Measurements from ENCODE around the gene TMEM263. TPM values are rescaled to one million over a fixed set of nuclear protein-coding genes. Genes with fewer than 3 reads are reported as not detected.
A peak's percentile ranks its signal among the peaks of the same experiment; 100 is the strongest.
"Not testable (repeated sequence)": the region's sequence is repeated elsewhere in the genome, so short reads cannot be mapped to it uniquely, and the experiment has no call there.

Gene TMEM263
- total and polyA plus RNA-seq, 8 donors = 12.9 to 108 (median 29.9) TPM

- TF ChIP-seq CTCF (IDR thresholded peaks at IDR 0.05) (no peak), POLR2AphosphoS5 (IDR thresholded peaks at IDR 0.05) (peak in 1 of 3 donors; percentile 12)
- Histone ChIP-seq H3K27me3 (no peaks in the 10 kb centered on the region), H3K27ac (peak overlapping the region; percentile 43 to 97 (median 95)), H3K4me3 (peak overlapping the region in 1 of 4 donors; percentile 67), H3K9me3 (no peaks in the 10 kb centered on the region), H3K36me3 (peaks cover 0 to 17% (median 11%) of the 10 kb centered on the region in 4 donors), H3K4me1 (peaks cover 27 to 57% (median 44%) of the 10 kb centered on the region in 4 donors)
- WGBS, 5 donors = 38 to 57% (median 44%) methylated on average over 6 of the region's 6 CpGs
- DNase-seq = peak; percentile 44 to 60
- intact Hi-C loops (cut with DNase I; ENCODE audit: low total_unique reads) = no loop called here
Observed at GRCh38 chr12:106987846-106988245, 32.1 kb downstream of the TMEM263 start.

DNA sequence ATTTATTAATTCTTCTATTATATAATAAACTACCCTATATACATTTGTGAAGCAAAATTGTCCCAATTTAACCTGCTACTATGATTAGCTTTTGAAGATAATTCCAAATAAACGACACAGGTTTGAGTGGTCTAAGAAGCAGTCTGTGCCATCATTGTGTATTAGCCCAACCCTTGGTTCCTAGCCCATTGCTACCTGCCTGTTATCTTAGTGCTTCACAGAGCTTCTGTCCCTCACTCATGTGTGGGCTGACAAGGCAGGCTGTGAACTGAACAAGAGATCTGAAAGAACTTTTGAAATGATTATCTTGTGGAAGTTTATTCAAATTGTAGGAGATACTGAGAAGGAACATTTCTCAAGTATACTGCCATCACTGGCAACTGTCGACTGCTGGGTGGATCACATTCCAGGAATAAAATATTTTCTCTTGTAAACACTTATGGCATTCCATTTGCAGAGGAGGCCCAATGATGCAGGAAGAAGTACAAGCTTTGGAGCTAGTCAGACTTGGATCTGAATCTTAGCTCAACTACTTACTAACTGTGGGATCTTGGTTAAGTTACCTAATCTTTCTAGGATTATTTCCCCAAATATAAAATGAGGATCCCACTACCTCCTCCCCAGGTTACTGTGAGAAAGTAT lies 39.0 kb downstream of the TMEM263 start:
- 55 to 63% (median 59%) methylated on average over 2 of the region's 2 CpGs for WGBS, 5 donors

DNA sequence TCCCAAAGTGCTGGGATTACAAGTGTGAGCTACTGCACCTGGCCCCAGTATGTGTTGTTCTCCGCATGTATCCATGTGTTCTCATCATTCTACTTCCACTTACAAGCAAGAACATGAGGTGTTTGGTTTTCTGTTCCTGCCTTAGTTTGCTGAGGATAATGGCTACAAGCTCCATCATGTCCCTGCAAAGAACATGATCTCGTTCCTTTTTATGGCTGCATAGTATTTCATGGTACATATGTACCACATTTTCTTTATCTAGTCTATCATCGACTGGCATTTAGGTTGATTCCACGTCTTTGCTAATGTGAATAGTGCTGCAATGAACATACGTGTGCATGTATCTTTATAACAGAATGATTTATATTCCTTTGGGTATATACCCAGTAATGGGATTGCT lies 40.4 kb downstream of the TMEM263 start:
- H3K36me3 ChIP-seq = peaks cover 7 to 52% (median 47%) of the 10 kb centered on the region in 4 donors
- intact Hi-C loops (cut with DNase I; ENCODE audit: low total_unique reads); H3K9me3 ChIP-seq; H3K27ac ChIP-seq; DNase-seq; H3K27me3 ChIP-seq; H3K4me1 ChIP-seq; H3K4me3 ChIP-seq: not testable (repeated sequence)
- WGBS, 5 donors = 95 to 98% (median 97%) methylated on average over 5 of the region's 5 CpGs

More for the DNA sequence above, 39.0 kb downstream of the TMEM263 start:
- DNase-seq = no peak
- intact Hi-C loops (cut with DNase I; ENCODE audit: low total_unique reads) = no loop called here
- Histone ChIP-seq H3K4me3 (no peak overlapping the region), H3K36me3 (peaks cover 7 to 40% (median 36%) of the 10 kb centered on the region in 4 donors), H3K27ac (no peak overlapping the region), H3K9me3 (no peaks in the 10 kb centered on the region), H3K27me3 (no peaks in the 10 kb centered on the region), H3K4me1 (peaks cover 0 to 11% (median 0%) of the 10 kb centered on the region in 4 donors)
- TF ChIP-seq CTCF (IDR thresholded peaks at IDR 0.05) = no peak
- TF ChIP-seq EP300 (IDR thresholded peaks at IDR 0.05) = no peak
- no peak for TF ChIP-seq POLR2AphosphoS5 (IDR thresholded peaks at IDR 0.05)
- no peak for TF ChIP-seq POLR2A (IDR thresholded peaks at IDR 0.05)

DNA sequence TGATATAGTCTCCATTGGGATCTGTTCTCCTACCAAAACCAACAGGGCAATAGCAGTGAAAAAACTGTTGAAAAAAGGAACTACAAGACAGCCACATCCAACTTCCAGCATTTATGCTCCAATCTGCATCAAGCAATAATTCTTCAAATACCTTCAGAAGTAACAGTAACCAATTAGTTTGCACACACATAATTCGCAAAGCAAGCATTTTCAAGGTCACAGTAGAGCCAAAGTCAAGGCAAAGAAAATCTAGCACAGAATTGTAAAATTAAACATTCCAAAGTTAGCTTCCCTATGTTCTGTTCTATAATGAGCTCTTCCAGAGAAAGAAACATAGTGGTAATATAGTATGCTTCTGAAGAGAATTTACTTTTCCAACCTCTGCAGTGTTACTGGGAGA lies 42.2 kb downstream of the TMEM263 start:
- TF ChIP-seq CTCF (IDR thresholded peaks at IDR 0.05) (no peak), POLR2AphosphoS5 (IDR thresholded peaks at IDR 0.05) (no peak), EP300 (IDR thresholded peaks at IDR 0.05) (no peak), POLR2A (IDR thresholded peaks at IDR 0.05) (no peak)
- Histone ChIP-seq H3K4me1 (peaks cover 0 to 8% (median 0%) of the 10 kb centered on the region in 4 donors), H3K27me3 (no peaks in the 10 kb centered on the region), H3K36me3 (peaks cover 7 to 58% (median 52%) of the 10 kb centered on the region in 4 donors), H3K9me3 (no peaks in the 10 kb centered on the region), H3K4me3 (no peak overlapping the region), H3K27ac (no peak overlapping the region)
- intact Hi-C loops (cut with DNase I; ENCODE audit: low total_unique reads) = no loop called here
- DNase-seq = no peak
- WGBS, 5 donors = 91 to 98% (median 93%) methylated on average over 1 of the region's 1 CpG

- no peaks in the 10 kb centered on the region for H3K27me3 ChIP-seq
- peaks cover 7 to 58% (median 52%) of the 10 kb centered on the region in 4 donors for H3K36me3 ChIP-seq
- TF ChIP-seq POLR2AphosphoS5 (IDR thresholded peaks at IDR 0.05) (no peak), CTCF (IDR thresholded peaks at IDR 0.05) (no peak), EP300 (IDR thresholded peaks at IDR 0.05) (no peak), POLR2A (IDR thresholded peaks at IDR 0.05) (no peak)
- H3K9me3 ChIP-seq = no peaks in the 10 kb centered on the region
- H3K4me1 ChIP-seq = peaks cover 0 to 7% (median 0%) of the 10 kb centered on the region in 4 donors
- H3K4me3 ChIP-seq = no peak overlapping the region
- no peak overlapping the region for H3K27ac ChIP-seq
- intact Hi-C loops (cut with DNase I; ENCODE audit: low total_unique reads) = no loop called here
- WGBS, 5 donors = 77 to 90% (median 86%) methylated on average over 6 of the region's 6 CpGs
- DNase-seq = no peak
Observed at GRCh38 chr12:106999446-106999845, 43.7 kb downstream of the TMEM263 start.

- intact Hi-C loops (cut with DNase I; ENCODE audit: low total_unique reads); DNase-seq; H3K27me3 ChIP-seq; H3K9me3 ChIP-seq; H3K4me3 ChIP-seq; H3K27ac ChIP-seq; H3K4me1 ChIP-seq: not testable (repeated sequence)
- peaks cover 0 to 35% (median 32%) of the 10 kb centered on the region in 4 donors for H3K36me3 ChIP-seq
- 78 to 88% (median 85%) methylated on average over 4 of the region's 4 CpGs for WGBS, 5 donors
Observed at GRCh38 chr12:107002665-107003064, 47.0 kb downstream of the TMEM263 start.
